Activated gamma-delta T cell treated with Interleukin-2 at 50 U/mL for 16 hours (primary cell): Measurements from ENCODE around the gene TIAM1.

ENCODE experiments used
- DNase-seq: peaks from one replicate; pipeline ENCODE4 v3.0.0-alpha.2; 2020

Gene TIAM1, protein sequence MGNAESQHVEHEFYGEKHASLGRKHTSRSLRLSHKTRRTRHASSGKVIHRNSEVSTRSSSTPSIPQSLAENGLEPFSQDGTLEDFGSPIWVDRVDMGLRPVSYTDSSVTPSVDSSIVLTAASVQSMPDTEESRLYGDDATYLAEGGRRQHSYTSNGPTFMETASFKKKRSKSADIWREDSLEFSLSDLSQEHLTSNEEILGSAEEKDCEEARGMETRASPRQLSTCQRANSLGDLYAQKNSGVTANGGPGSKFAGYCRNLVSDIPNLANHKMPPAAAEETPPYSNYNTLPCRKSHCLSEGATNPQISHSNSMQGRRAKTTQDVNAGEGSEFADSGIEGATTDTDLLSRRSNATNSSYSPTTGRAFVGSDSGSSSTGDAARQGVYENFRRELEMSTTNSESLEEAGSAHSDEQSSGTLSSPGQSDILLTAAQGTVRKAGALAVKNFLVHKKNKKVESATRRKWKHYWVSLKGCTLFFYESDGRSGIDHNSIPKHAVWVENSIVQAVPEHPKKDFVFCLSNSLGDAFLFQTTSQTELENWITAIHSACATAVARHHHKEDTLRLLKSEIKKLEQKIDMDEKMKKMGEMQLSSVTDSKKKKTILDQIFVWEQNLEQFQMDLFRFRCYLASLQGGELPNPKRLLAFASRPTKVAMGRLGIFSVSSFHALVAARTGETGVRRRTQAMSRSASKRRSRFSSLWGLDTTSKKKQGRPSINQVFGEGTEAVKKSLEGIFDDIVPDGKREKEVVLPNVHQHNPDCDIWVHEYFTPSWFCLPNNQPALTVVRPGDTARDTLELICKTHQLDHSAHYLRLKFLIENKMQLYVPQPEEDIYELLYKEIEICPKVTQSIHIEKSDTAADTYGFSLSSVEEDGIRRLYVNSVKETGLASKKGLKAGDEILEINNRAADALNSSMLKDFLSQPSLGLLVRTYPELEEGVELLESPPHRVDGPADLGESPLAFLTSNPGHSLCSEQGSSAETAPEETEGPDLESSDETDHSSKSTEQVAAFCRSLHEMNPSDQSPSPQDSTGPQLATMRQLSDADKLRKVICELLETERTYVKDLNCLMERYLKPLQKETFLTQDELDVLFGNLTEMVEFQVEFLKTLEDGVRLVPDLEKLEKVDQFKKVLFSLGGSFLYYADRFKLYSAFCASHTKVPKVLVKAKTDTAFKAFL (N-terminal part only)

DNA sequence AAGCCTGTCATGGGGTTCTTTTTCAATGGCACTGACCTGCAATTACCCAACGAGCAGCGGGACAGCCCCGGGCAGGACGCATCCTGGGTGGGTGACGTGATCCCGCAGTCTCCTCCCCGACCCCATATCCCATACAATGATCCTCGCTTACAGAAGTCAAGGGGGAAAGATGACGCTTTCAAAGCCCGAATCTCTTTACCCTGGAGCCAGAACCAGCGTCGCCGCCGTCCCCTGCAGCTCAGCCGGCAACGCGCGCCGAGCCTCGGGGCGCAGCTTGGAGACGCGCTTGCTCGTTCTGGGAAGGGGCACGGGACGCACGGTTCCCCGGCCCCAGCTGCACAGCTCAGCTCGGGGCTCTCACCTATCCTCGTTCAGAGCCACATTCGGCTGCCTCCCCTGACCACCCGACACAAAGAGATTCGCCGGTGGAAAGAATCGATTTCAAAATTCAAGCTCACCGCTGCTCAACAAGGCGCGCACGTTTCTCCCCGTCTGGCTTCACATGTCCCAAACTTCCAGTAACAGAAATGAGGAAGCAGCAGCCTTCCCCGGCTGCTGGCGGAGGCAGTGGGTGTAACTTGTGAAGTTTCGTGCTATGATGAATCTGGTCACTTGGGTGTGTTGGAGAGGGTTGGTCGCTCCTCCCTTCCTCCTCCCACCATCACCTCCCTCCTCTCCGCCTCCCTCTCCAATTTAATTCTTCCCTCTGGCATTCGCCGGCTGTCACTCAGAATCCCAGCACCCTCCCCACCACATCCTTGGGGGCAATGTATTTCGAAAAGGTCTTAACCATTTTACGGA is at the start of gene TIAM1:
Gene TIAM1, minus strand, starts transcription at position 582 of the 801 bp plus-strand sequence. CDS start 77,289 bp downstream, outside the sequence.
- DNase-seq, result no peak

- DNase-seq, result no peak
These were observed 43.6 kb upstream of the TIAM1 start for GRCh38 chr21:31387560-31388186.

GRCh38 chr21:31386006-31386405 is 41.9 kb upstream of the TIAM1 start:
- DNase-seq, result no peak

DNA sequence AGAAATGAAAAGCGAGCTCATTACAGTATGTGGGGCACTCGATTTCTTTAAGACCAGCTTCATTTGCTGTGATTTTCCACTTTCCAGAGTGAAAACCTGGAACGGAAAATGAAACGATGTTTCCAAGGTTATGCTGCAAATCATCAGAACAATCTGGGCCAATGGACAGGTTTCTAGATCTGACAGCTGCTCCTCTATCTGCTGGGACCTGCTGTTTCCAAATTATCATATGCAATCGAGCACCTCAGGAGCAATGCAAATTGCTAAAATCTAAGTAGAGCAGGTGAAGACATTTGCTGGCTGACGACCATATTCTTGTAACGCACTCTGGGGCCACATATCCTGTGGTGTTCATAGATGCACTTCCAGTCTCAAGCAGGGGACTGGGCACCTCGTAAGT is 39.7 kb upstream of the TIAM1 start:
- no peak for DNase-seq

DNA sequence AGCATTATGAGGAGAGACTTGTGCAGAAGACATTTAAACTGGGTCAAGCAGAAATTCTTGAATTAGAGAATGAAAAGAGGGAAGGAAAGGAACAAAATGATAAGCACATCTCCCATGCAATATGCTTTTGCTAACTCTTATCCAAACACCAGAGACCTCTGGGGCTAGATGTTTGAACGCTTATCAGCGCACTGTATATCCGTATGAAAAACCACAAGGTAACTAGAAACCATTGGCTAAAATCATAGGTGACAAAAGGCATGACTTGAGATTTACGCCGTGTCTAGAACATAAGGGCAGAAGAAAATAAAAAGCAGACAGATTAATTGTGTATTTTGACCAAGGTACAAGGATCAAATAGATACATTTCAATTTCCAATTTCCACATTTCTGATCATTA is 38.0 kb upstream of the TIAM1 start:
- DNase-seq, result no peak

GRCh38 chr21:31376301-31376700 is 32.2 kb upstream of the TIAM1 start:
- DNase-seq, result no peak

DNA sequence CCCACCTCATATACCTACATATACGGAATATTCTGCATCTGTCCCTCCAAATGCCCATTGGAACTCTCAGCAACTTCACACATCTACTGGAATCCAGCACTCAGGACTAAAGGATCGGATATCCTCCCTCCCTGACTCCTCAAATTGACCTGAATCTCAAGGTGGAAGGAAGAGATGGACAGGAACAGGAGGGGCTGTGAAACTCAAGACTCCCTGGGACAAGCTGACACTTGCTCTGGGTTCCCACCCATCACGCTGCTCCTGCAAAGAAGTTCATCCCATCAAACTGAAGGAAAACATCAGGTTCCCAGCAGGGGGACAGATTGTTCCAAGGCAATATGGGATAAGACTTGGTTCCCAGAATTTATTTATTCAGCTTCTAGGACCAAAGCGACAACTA is 30.3 kb upstream of the TIAM1 start:
- DNase-seq, result no peak

DNA sequence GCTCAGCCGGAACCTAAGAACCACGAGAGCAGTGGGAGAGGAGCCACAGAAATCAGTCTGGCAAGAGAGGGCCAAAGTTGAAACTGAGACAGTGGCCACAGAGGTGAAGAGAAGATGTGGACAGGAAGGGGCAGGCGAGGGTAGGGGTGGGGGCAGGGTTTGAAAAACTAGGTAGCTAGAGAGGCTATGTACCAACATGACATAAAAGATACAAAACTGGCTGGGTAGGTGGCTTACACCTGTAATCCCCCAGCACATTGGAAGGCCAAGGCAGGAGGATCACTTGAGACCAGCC is 28.4 kb upstream of the TIAM1 start:
- no peak for DNase-seq

GRCh38 chr21:31371715-31372470 is 27.8 kb upstream of the TIAM1 start:
- no peak for DNase-seq

DNA sequence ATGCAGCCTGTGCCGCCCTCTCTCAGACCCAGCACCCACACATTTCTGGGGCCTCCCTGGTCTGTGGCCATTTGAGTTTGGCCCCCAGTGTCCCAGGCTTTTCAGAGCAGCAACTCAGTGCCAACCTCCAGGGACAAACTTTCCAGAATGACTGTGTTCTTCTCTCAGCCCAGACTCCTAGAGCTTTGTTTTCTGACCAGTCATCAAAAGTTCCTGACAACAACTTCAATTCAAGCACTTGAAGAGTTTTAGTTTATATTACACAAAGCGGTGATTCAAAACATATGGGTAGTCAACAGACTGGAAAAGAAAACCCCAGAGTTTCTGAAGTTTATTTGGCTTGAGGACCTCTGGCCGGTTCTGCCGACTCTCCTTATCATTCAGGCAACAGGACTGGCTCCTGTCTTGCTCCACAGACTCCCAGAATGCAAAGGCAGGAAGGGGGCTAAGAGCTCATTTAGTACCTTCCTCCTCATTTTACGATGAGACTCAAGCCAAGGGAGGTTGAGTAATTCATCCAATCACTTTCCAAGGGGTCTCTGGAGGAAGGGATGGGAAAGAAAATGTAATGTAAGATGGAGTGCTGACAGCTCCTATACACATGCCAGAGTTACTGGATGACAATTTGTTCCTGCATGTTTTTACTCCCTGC is 27.0 kb upstream of the TIAM1 start:
- DNase-seq, result no peak

GRCh38 chr21:31370281-31370892 is 26.3 kb upstream of the TIAM1 start:
- DNase-seq, result no peak

DNA sequence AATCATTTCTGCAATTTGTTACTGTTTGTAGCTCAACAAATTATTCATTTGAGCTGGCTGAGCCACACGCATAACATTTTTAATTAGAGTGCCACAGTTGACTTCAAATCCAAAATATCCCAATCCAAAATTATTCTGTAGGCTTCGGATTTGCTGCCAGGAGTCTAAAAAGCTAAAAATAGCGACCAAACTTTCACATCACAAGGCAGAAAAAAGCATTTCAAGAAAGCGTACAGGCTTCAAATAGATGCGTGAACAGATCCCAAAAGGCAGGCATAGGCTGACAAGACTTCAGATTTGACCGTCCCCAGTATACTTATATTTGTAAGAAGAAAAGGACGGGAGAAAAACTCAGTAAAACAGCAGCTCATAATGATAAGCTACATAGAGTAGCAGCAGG is 24.3 kb upstream of the TIAM1 start:
- DNase-seq, result no peak

DNA sequence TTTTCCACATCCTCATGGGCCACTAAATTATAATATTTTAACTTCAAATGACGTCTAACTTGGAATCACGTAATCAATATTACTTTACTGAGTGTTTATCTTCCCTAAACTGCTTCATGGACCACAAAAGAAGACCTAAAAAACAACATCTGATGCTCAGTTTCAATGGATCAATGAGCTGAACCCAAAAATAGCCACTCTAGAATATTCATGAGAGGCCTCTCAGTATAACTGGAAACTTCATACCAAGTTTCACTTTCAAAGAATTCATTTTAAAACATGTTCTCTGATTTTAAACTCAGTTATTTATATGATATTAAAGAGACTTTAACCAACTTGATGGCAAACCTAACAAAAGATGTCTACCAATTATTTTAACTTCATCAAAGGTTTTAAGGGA is 23.7 kb upstream of the TIAM1 start:
- no peak for DNase-seq

GRCh38 chr21:31366825-31367224 is 22.8 kb upstream of the TIAM1 start:
- no peak for DNase-seq

GRCh38 chr21:31364253-31364945 is 20.3 kb upstream of the TIAM1 start:
- no peak for DNase-seq

GRCh38 chr21:31363720-31364119 is 19.7 kb upstream of the TIAM1 start:
- DNase-seq, result no peak

GRCh38 chr21:31360717-31361116 is 16.7 kb upstream of the TIAM1 start:
- DNase-seq, result no peak

DNA sequence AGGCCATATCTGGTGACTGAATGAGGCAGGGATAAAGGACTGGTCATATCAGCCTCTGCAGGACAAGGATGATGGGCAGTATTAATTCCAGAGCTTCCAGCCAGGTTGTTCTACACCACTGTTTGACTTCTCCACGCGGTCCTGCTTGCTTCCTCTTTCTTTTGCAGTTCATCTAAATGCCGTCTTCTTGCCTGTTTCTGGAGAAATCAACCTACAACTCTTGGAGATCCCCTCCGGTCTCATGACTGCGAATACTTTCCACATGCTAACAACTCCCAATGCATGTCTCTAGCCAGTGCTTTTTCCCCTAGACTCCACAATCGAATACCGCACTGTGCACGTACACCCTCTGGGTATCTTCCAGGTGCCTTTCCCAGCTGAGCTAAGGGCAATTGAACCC is 14.1 kb upstream of the TIAM1 start:
- no peak for DNase-seq

DNA sequence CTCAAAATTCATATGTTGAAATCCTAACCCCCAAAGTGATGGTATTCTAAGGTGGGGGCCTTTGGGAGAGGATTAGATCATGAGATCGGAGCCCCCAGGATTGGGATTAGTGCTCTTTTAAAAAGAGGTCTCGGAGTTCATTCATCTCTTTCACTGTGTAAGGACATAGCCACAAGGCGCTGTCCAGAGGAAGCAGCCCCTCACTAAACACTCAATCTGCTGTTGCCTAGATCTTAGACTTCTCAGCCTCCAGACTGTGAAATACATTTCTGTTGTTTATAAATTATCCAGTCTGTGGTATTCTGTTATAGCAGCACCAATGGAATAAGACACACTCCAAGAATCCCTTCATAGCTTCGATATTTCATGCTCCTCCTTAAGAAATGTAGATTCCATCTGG is 12.4 kb upstream of the TIAM1 start:
- no peak for DNase-seq
